WTC11 (cell line): ENCODE data around the gene EPM2AIP1. TPM values are rescaled to one million over a fixed set of nuclear protein-coding genes. Genes with fewer than 3 reads are reported as not detected.

Experiments used
- ATAC-seq: fragments of 200-7000 bp; cut with Tn5 transposase; 2 replicates; pipeline ENCODE4 v1.10.0; 2021; ENCODE audit warnings: mild to moderate bottlenecking, moderate library complexity
- CTCF ChIA-PET: fragments of 300-600 bp; sonication (Branson Sonifier 250); formaldehyde crosslinking; loops from one replicate; lab custom pipeline; 2021; ENCODE audit warnings: antibody characterized with exemption; lab: Charles Lee
- POLR2A ChIA-PET: fragments of 350-600 bp; sonication (Branson Sonifier 250); formaldehyde crosslinking; loops from one replicate; lab custom pipeline; 2021; ENCODE audit warnings: antibody characterized with exemption; lab: Charles Lee
- DNase-seq: peaks from one replicate; pipeline ENCODE4 v3.0.0; 2021; ENCODE audit warnings: low spot score
- H3K27ac Mint-ChIP-seq: 2 replicates; pipeline ENCODE4 v1.8.0; 2021; ENCODE audit warnings: mixed read lengths
- H3K27me3 Mint-ChIP-seq: 2 replicates; pipeline ENCODE4 v1.8.0; 2021; ENCODE audit warnings: low read depth, mild to moderate bottlenecking, moderate library complexity, mixed read lengths
- H3K36me3 Mint-ChIP-seq: 2 replicates; pipeline ENCODE4 v1.8.0; 2021; ENCODE audit warnings: mixed read lengths
- H3K4me1 Mint-ChIP-seq: 2 replicates; pipeline ENCODE4 v1.8.0; 2022; ENCODE audit warnings: mixed read lengths
- H3K4me3 Mint-ChIP-seq: 2 replicates; pipeline ENCODE4 v1.8.0; 2021; ENCODE audit warnings: mild to moderate bottlenecking, moderate library complexity, mixed read lengths
- H3K9me3 Mint-ChIP-seq: 2 replicates; pipeline ENCODE4 v1.8.0; 2021; ENCODE audit warnings: mixed read lengths
- AR ChIP-seq: fragments of 250-450 bp; sonication (Bioruptor Pico); IDR thresholded peaks from 2 replicates; pipeline ENCODE4 v1.9.0; 2021; ENCODE audit warnings: mild to moderate bottlenecking
- ARID4B ChIP-seq: sonication (generic); formaldehyde crosslinking; IDR thresholded peaks from 2 replicates; pipeline ENCODE4 v1.8.0; 2023; ENCODE audit warnings: missing genetic modification reagents, mild to moderate bottlenecking, borderline replicate concordance
- ATF1 ChIP-seq: sonication (generic); formaldehyde crosslinking; IDR thresholded peaks from 2 replicates; pipeline ENCODE4 v1.8.1; 2023; ENCODE audit warnings: mild to moderate bottlenecking, moderate library complexity, missing genetic modification reagents
- ATF3 ChIP-seq: sonication (generic); formaldehyde crosslinking; conservative IDR thresholded peaks from 2 replicates; pipeline ENCODE4 v1.8.1; 2022; ENCODE audit warnings: mild to moderate bottlenecking, missing genetic modification reagents
- E2F4 ChIP-seq: sonication (generic); formaldehyde crosslinking; IDR thresholded peaks from 2 replicates; pipeline ENCODE4 v1.8.1; 2022; ENCODE audit warnings: low read depth, mild to moderate bottlenecking, moderate library complexity, missing genetic modification reagents, borderline replicate concordance
- E2F5 ChIP-seq: sonication (generic); formaldehyde crosslinking; IDR thresholded peaks from 2 replicates; pipeline ENCODE4 v1.8.1; 2022; ENCODE audit warnings: mild to moderate bottlenecking, moderate library complexity, missing genetic modification reagents
- FOXJ3 ChIP-seq: sonication (generic); formaldehyde crosslinking; IDR thresholded peaks from 2 replicates; pipeline ENCODE4 v1.9.0; 2021; ENCODE audit warnings: missing genetic modification reagents, mild to moderate bottlenecking, borderline replicate concordance
- JAZF1 ChIP-seq: fragments of 250-450 bp; sonication (Bioruptor Pico); IDR thresholded peaks from 2 replicates; pipeline ENCODE4 v1.9.0; 2021; ENCODE audit warnings: moderate library complexity, mild to moderate bottlenecking, inconsistent platforms
- JUN ChIP-seq: sonication (generic); formaldehyde crosslinking; IDR thresholded peaks from 2 replicates; pipeline ENCODE4 v1.8.0; 2023; ENCODE audit warnings: mild to moderate bottlenecking, missing genetic modification reagents
- MLX ChIP-seq: sonication (generic); formaldehyde crosslinking; IDR thresholded peaks from 2 replicates; pipeline ENCODE4 v1.8.1; 2023; ENCODE audit warnings: mild to moderate bottlenecking, missing genetic modification reagents, moderate library complexity
- MXD4 ChIP-seq: fragments of 250-450 bp; sonication (Bioruptor Pico); IDR thresholded peaks from 2 replicates; pipeline ENCODE4 v1.8.0; 2021; ENCODE audit warnings: mild to moderate bottlenecking, moderate library complexity, borderline replicate concordance
- PREB ChIP-seq: sonication (generic); formaldehyde crosslinking; IDR thresholded peaks from 2 replicates; pipeline ENCODE4 v1.8.1; 2022; ENCODE audit warnings: mild to moderate bottlenecking, missing genetic modification reagents, moderate library complexity, borderline replicate concordance
- PRRX2 ChIP-seq: fragments of 250-450 bp; sonication (Bioruptor Pico); IDR thresholded peaks from 2 replicates; pipeline ENCODE4 v1.8.0; 2021; ENCODE audit warnings: mild to moderate bottlenecking
- RORB ChIP-seq: fragments of 250-450 bp; sonication (Bioruptor Pico); IDR thresholded peaks from 2 replicates; pipeline ENCODE4 v1.9.0; 2021; ENCODE audit warnings: mild to moderate bottlenecking
- SMAD3 ChIP-seq: sonication (generic); formaldehyde crosslinking; IDR thresholded peaks from 2 replicates; pipeline ENCODE4 v1.8.0; 2022; ENCODE audit warnings: missing genetic modification reagents, mild to moderate bottlenecking, borderline replicate concordance
- SP1 ChIP-seq: sonication (generic); formaldehyde crosslinking; conservative IDR thresholded peaks from 2 replicates; pipeline ENCODE4 v1.8.1; 2022; ENCODE audit warnings: missing genetic modification reagents
- ZBTB21 ChIP-seq: sonication (generic); formaldehyde crosslinking; IDR thresholded peaks from 2 replicates; pipeline ENCODE4 v1.8.1; 2023; ENCODE audit warnings: mild to moderate bottlenecking, missing genetic modification reagents, borderline replicate concordance
- ZNF396 ChIP-seq: fragments of 250-450 bp; sonication (Bioruptor Pico); IDR thresholded peaks from 2 replicates; pipeline ENCODE4 v1.8.0; 2021; ENCODE audit warnings: mild to moderate bottlenecking, moderate library complexity, borderline replicate concordance
- ZNF416 ChIP-seq: fragments of 250-450 bp; sonication (Bioruptor Pico); IDR thresholded peaks from 2 replicates; pipeline ENCODE4 v1.9.0; 2021; ENCODE audit warnings: mild to moderate bottlenecking, inconsistent platforms
- total RNA-seq: library from RNA; stranded (reverse); gene quantifications from 3 replicates; pipeline ENCODE4 v1.2.3, GENCODE V29; 2021

The EPM2AIP1 gene
- total RNA-seq, 1 experiment from 2014 or later, result 11.0 TPM

GRCh38 chr3:37024820-37025405 lies 32.0 kb upstream of the EPM2AIP1 start:
- no peak overlapping the region for H3K4me3 Mint-ChIP-seq
- H3K27me3 Mint-ChIP-seq, result no peaks in the 10 kb centered on the region
- ChIA-PET CTCF (interaction anchor here (0.7 to 1.1 kb wide), 3 partner anchors 33 to 286 kb away, joined by 3 to 4 read pairs (median 4); no protein-coding TSS in a partner anchor), POLR2A (no interaction called here)
- no peak for ATAC-seq
- peaks cover 82% of the 10 kb centered on the region for H3K36me3 Mint-ChIP-seq
- no peaks in the 10 kb centered on the region for H3K4me1 Mint-ChIP-seq
- no peak for TF ChIP-seq ZNF416
- TF ChIP-seq SMAD3 (CRISPR knock-in tag), result no peak
- TF ChIP-seq PREB (CRISPR knock-in tag), result no peak
- TF ChIP-seq JUN (CRISPR knock-in tag), result no peak
- no peak for TF ChIP-seq E2F4 (CRISPR knock-in tag)
- no peak for TF ChIP-seq FOXJ3 (CRISPR knock-in tag)
- no peak for TF ChIP-seq ARID4B (CRISPR knock-in tag)
- TF ChIP-seq RORB (CRISPR knock-in tag), result no peak
- no peak for TF ChIP-seq E2F5 (CRISPR knock-in tag)
- TF ChIP-seq ATF1 (CRISPR knock-in tag), result no peak
- no peak for DNase-seq
- no peak overlapping the region for H3K27ac Mint-ChIP-seq
- H3K9me3 Mint-ChIP-seq, result peaks cover 11% of the 10 kb centered on the region

- ATAC-seq (no peak), DNase-seq (no peak)
- H3K9me3 Mint-ChIP-seq, result peaks cover 11% of the 10 kb centered on the region
- no peaks in the 10 kb centered on the region for H3K27me3 Mint-ChIP-seq
- CTCF ChIA-PET, result interaction anchor here (1.1 kb wide), 1 partner anchor 190 kb away, joined by 4 read pairs; no protein-coding TSS in a partner anchor
- peaks cover 89% of the 10 kb centered on the region for H3K36me3 Mint-ChIP-seq
- no peaks in the 10 kb centered on the region for H3K4me1 Mint-ChIP-seq
- POLR2A ChIA-PET, result no interaction called here
- TF ChIP-seq ATF3 (no peak), MXD4 (no peak), ZNF396 (CRISPR knock-in tag) (no peak), SP1 (CRISPR knock-in tag) (no peak), PRRX2 (CRISPR knock-in tag) (no peak), MLX (no peak), E2F5 (CRISPR knock-in tag) (no peak), AR (CRISPR knock-in tag) (no peak), JAZF1 (CRISPR knock-in tag) (no peak), ZBTB21 (no peak)
- TF ChIP-seq, all 79 proteins: peak for 0
- Mint-ChIP-seq H3K4me3 (no peak overlapping the region), H3K27ac (no peak overlapping the region)
These were observed 31.2 kb upstream of the EPM2AIP1 start for GRCh38 chr3:37024092-37024491.
